GM23338 (cell line): ENCODE data around the gene LUC7L2. TPM values are rescaled to one million over a fixed set of nuclear protein-coding genes. Genes with fewer than 3 reads are reported as not detected.

ENCODE experiments used
- ATAC-seq: fragments of 200-7000 bp; cut with Tn5 transposase; 3 replicates; pipeline ENCODE4 v1.9.1; 2020
- DNase-seq: peaks from one replicate; pipeline ENCODE4 v3.0.0-alpha.2; 2015; ENCODE audit warnings: low spot score
- H2AFZ ChIP-seq: fragments of 200-600 bp; sonication (generic); 2 replicates; pipeline ENCODE4 v1.8.0; 2016; ENCODE audit warnings: antibody characterized with exemption, mild to moderate bottlenecking, moderate library complexity
- H3F3A ChIP-seq: fragments of 200-600 bp; sonication (generic); replicated peaks from 2 replicates; pipeline ENCODE4 v1.8.0; 2017; ENCODE audit warnings: antibody characterized with exemption, mixed run types, low read depth
- H3K27ac ChIP-seq: fragments of 200-600 bp; sonication (generic); 2 replicates; pipeline ENCODE4 v1.6.1; 2016; ENCODE audit warnings: low read depth
- H3K27me3 ChIP-seq: fragments of 200-600 bp; sonication (generic); 2 replicates; pipeline ENCODE4 v1.8.0; 2016; ENCODE audit warnings: mild to moderate bottlenecking, mixed run types, moderate library complexity; ENCODE audit not compliant: insufficient read depth
- H3K36me3 ChIP-seq: fragments of 200-600 bp; sonication (generic); 2 replicates; pipeline ENCODE4 v1.8.0; 2016; ENCODE audit warnings: mild to moderate bottlenecking; ENCODE audit not compliant: insufficient read depth
- H3K4me1 ChIP-seq: fragments of 200-600 bp; sonication (generic); 2 replicates; pipeline ENCODE4 v1.8.0; 2016; ENCODE audit warnings: mild to moderate bottlenecking, moderate library complexity; ENCODE audit not compliant: insufficient read depth
- H3K4me2 ChIP-seq: fragments of 200-600 bp; sonication (generic); 2 replicates; pipeline ENCODE4 v1.7.1; 2017; ENCODE audit warnings: mixed run types
- H3K4me3 ChIP-seq: fragments of 200-600 bp; sonication (generic); 2 replicates; pipeline ENCODE4 v1.6.1; 2016; ENCODE audit warnings: mixed run types
- H3K79me2 ChIP-seq: fragments of 200-600 bp; sonication (generic); replicated peaks from 2 replicates; pipeline ENCODE4 v1.8.0; 2017; ENCODE audit warnings: mild to moderate bottlenecking; ENCODE audit not compliant: insufficient read depth
- H3K9me2 ChIP-seq: fragments of 200-600 bp; sonication (generic); 2 replicates; pipeline ENCODE4 v1.8.0; 2017; ENCODE audit not compliant: insufficient read depth
- H4K20me1 ChIP-seq: fragments of 200-600 bp; sonication (generic); replicated peaks from 2 replicates; pipeline ENCODE4 v1.8.0; 2017; ENCODE audit warnings: mild to moderate bottlenecking; ENCODE audit not compliant: insufficient read depth
- H3K27ac Mint-ChIP-seq: 2 replicates; pipeline ENCODE4 v1.8.0; 2020; ENCODE audit warnings: inconsistent platforms, mild to moderate bottlenecking, moderate library complexity, mixed read lengths
- H3K27me3 Mint-ChIP-seq: 3 replicates; pipeline ENCODE4 v1.8.0; 2022; ENCODE audit warnings: low read depth, mild to moderate bottlenecking, moderate library complexity, mixed read lengths, inconsistent platforms; ENCODE audit not compliant: insufficient read depth, poor library complexity
- H3K36me3 Mint-ChIP-seq: 3 replicates; pipeline ENCODE4 v1.8.0; 2021; ENCODE audit warnings: low read depth, mild to moderate bottlenecking, inconsistent platforms, moderate library complexity, mixed read lengths
- H3K4me1 Mint-ChIP-seq: 3 replicates; pipeline ENCODE4 v1.8.0; 2020; ENCODE audit warnings: mild to moderate bottlenecking, inconsistent platforms, mixed read lengths
- H3K4me3 Mint-ChIP-seq: 3 replicates; pipeline ENCODE4 v1.8.0; 2021; ENCODE audit warnings: moderate library complexity, mild to moderate bottlenecking, inconsistent platforms, mixed read lengths
- H3K9me3 Mint-ChIP-seq: 3 replicates; pipeline ENCODE4 v1.8.0; 2020; ENCODE audit warnings: moderate library complexity, mild to moderate bottlenecking, inconsistent platforms, mixed read lengths
- ETS1 ChIP-seq: IDR thresholded peaks from 2 replicates; pipeline ENCODE4 v1.6.1; 2016; ENCODE audit warnings: antibody characterized with exemption
- EZH2 ChIP-seq: fragments of 200-600 bp; sonication (generic); IDR thresholded peaks from one replicate; pipeline ENCODE4 v1.8.0; 2017; ENCODE audit warnings: antibody characterized with exemption, mild to moderate bottlenecking, low read depth; ENCODE audit not compliant: unreplicated experiment
- EZH2phosphoT487 ChIP-seq: fragments of 200-600 bp; sonication (generic); IDR thresholded peaks from one replicate; pipeline ENCODE4 v1.8.1; 2018; ENCODE audit warnings: antibody characterized with exemption; ENCODE audit not compliant: unreplicated experiment
- JUNB ChIP-seq: IDR thresholded peaks from one replicate; pipeline ENCODE4 v1.6.1; 2016; ENCODE audit warnings: antibody characterized with exemption; ENCODE audit not compliant: unreplicated experiment
- NANOG ChIP-seq: IDR thresholded peaks from 2 replicates; pipeline ENCODE4 v1.6.1; 2016; ENCODE audit warnings: antibody characterized with exemption, borderline replicate concordance
- POLR2AphosphoS5 ChIP-seq: IDR thresholded peaks from 2 replicates; pipeline ENCODE4 v1.6.1; 2016; ENCODE audit warnings: antibody characterized with exemption, low read depth
- REST ChIP-seq: IDR thresholded peaks from one replicate; pipeline ENCODE4 v1.6.1; 2018; ENCODE audit warnings: antibody characterized with exemption; ENCODE audit not compliant: unreplicated experiment
- STAT1 ChIP-seq: IDR thresholded peaks from one replicate; pipeline ENCODE4 v1.6.1; 2016; ENCODE audit warnings: antibody characterized with exemption; ENCODE audit not compliant: unreplicated experiment
- ZNF114 ChIP-seq: fragments of 250-450 bp; sonication (Bioruptor Pico); IDR thresholded peaks from 2 replicates; pipeline ENCODE4 v1.5.0; 2020; ENCODE audit warnings: mild to moderate bottlenecking, moderate library complexity
- ZNF331 ChIP-seq: fragments of 250-450 bp; sonication (Bioruptor Pico); IDR thresholded peaks from 2 replicates; pipeline ENCODE4 v1.5.0; 2020; ENCODE audit warnings: low read depth, mild to moderate bottlenecking, moderate library complexity
- ZNF462 ChIP-seq: fragments of 250-450 bp; sonication (Bioruptor Pico); IDR thresholded peaks from 2 replicates; pipeline ENCODE4 v1.5.0; 2020; ENCODE audit warnings: mild to moderate bottlenecking, moderate library complexity
- polyA plus RNA-seq: library from polyadenylated mRNA; unstranded; fragments of >200 nt; fragmentation: Nextera tagmentation; extraction: Ambion mirVana; gene quantifications from 2 replicates; pipeline ENCODE4 v1.2.1, GENCODE V29; 2016
- total RNA-seq: library from RNA; depleted of rRNA; stranded (reverse); fragments of >200 nt; shearing (Covaris generic); gene quantifications from 2 replicates; pipeline ENCODE4 v1.2.3, GENCODE V29; 2014

The LUC7L2 gene
- total and polyA plus RNA-seq, 2 experiments from 2014 or later: 40.3 to 57.3 TPM

- Histone ChIP-seq H3K36me3 (no peaks in the 10 kb centered on the region; the same call in 1 of the 2 replicates), H3F3A (no peaks in the 10 kb centered on the region), H3K4me2 (no peak overlapping the region), H3K4me1 (no peaks in the 10 kb centered on the region), H3K9me2 (no peaks in the 10 kb centered on the region), H3K27ac (0 out of 2 replicates have a peak overlapping the region, but pooled peaks have one; percentile 26), H2AFZ (no peak overlapping the region), H3K4me3 (no peak overlapping the region), H3K79me2 (peaks cover 76% of the 10 kb centered on the region), H4K20me1 (peaks cover 15% of the 10 kb centered on the region), H3K27me3 (no peaks in the 10 kb centered on the region)
- H3K4me1 Mint-ChIP-seq: no peaks in the 10 kb centered on the region
- no peak for ATAC-seq
- H3K4me3 Mint-ChIP-seq: no peak overlapping the region
- peaks cover 50% of the 10 kb centered on the region; the same call in 2 of the 3 replicates for H3K36me3 Mint-ChIP-seq
- H3K27me3 Mint-ChIP-seq: peaks cover 7% of the 10 kb centered on the region
- H3K27ac Mint-ChIP-seq: no peak overlapping the region
- TF ChIP-seq REST (no peak), POLR2AphosphoS5 (no peak), ZNF331 (CRISPR knock-in tag) (no peak), JUNB (no peak), ETS1 (no peak), NANOG (no peak), STAT1 (no peak), ZNF114 (CRISPR knock-in tag) (no peak), EZH2 (no peak), ZNF462 (CRISPR knock-in tag) (no peak), EZH2phosphoT487 (no peak)
- no peak for DNase-seq
- H3K9me3 Mint-ChIP-seq: no peaks in the 10 kb centered on the region
Observed at GRCh38 chr7:139394540-139394939, 34.8 kb downstream of the LUC7L2 start.
